Measurements from ENCODE around the gene TTBK2. TPM values are rescaled to one million over a fixed set of nuclear protein-coding genes. Genes with fewer than 3 reads are reported as not detected.

Gene TTBK2
- total RNA-seq, 1 experiment from 2014 or later, result 18.6 TPM

GRCh38 chr15:42932833-42933515 is 12.4 kb upstream of the TTBK2 start:
- Mint-ChIP-seq H3K27me3 (ENCODE audit: low read depth) (no peaks in the 10 kb centered on the region), H3K9me3 (peaks cover 6% of the 10 kb centered on the region; the same call in 1 of the 2 replicates), H3K4me3 (no peak overlapping the region), H3K27ac (no peak overlapping the region), H3K4me1 (no peaks in the 10 kb centered on the region), H3K36me3 (no peaks in the 10 kb centered on the region)
- ATAC-seq (no peak), DNase-seq (ENCODE audit: low spot score) (no peak)
- TF ChIP-seq ARID4B (CRISPR knock-in tag; IDR thresholded peaks at IDR 0.05; ENCODE audit: borderline replicate concordance) (no peak), EMX1 (CRISPR knock-in tag; IDR thresholded peaks at IDR 0.05) (no peak), AR (CRISPR knock-in tag; IDR thresholded peaks at IDR 0.05) (no peak), RELA (CRISPR knock-in tag; IDR thresholded peaks at IDR 0.05; ENCODE audit: borderline replicate concordance) (no peak), CBFB (CRISPR knock-in tag; IDR thresholded peaks at IDR 0.05; ENCODE audit: low read depth) (no peak), ZNF219 (CRISPR knock-in tag; IDR thresholded peaks at IDR 0.05; ENCODE audit: borderline replicate concordance) (no peak), MLX (CRISPR knock-in tag; IDR thresholded peaks at IDR 0.05) (no peak), MAX (CRISPR knock-in tag; IDR thresholded peaks at IDR 0.05) (no peak), ZBTB21 (CRISPR knock-in tag; IDR thresholded peaks at IDR 0.05; ENCODE audit: borderline replicate concordance) (no peak), ZNF281 (CRISPR knock-in tag; IDR thresholded peaks at IDR 0.05) (no peak), KAT7 (CRISPR knock-in tag; IDR thresholded peaks at IDR 0.05; ENCODE audit: borderline replicate concordance) (no peak), FOXJ3 (CRISPR knock-in tag; IDR thresholded peaks at IDR 0.05; ENCODE audit: borderline replicate concordance) (no peak), SMAD4 (CRISPR knock-in tag; IDR thresholded peaks at IDR 0.05) (no peak), FOXK1 (CRISPR knock-in tag; IDR thresholded peaks at IDR 0.05) (no peak), PRRX2 (CRISPR knock-in tag; IDR thresholded peaks at IDR 0.05) (no peak)
- ChIA-PET POLR2A (no interaction called here), CTCF (interaction anchor here (0.6 to 3.3 kb wide), 2 partner anchors 132 to 231 kb away, joined by 3 to 12 read pairs; no protein-coding TSS in a partner anchor)

Measured in WTC11 (cell line).